Superior temporal gyrus (tissue), 1 donor: ENCODE results near the gene ARID3C.

Experiments
- DNase-seq: peaks from one replicate; pipeline ENCODE4 v3.0.0-alpha.2; 2016; ENCODE audit errors: extremely low spot score

ARID3C gene, protein sequence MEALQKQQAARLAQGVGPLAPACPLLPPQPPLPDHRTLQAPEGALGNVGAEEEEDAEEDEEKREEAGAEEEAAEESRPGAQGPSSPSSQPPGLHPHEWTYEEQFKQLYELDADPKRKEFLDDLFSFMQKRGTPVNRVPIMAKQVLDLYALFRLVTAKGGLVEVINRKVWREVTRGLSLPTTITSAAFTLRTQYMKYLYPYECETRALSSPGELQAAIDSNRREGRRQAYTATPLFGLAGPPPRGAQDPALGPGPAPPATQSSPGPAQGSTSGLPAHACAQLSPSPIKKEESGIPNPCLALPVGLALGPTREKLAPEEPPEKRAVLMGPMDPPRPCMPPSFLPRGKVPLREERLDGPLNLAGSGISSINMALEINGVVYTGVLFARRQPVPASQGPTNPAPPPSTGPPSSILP

DNA sequence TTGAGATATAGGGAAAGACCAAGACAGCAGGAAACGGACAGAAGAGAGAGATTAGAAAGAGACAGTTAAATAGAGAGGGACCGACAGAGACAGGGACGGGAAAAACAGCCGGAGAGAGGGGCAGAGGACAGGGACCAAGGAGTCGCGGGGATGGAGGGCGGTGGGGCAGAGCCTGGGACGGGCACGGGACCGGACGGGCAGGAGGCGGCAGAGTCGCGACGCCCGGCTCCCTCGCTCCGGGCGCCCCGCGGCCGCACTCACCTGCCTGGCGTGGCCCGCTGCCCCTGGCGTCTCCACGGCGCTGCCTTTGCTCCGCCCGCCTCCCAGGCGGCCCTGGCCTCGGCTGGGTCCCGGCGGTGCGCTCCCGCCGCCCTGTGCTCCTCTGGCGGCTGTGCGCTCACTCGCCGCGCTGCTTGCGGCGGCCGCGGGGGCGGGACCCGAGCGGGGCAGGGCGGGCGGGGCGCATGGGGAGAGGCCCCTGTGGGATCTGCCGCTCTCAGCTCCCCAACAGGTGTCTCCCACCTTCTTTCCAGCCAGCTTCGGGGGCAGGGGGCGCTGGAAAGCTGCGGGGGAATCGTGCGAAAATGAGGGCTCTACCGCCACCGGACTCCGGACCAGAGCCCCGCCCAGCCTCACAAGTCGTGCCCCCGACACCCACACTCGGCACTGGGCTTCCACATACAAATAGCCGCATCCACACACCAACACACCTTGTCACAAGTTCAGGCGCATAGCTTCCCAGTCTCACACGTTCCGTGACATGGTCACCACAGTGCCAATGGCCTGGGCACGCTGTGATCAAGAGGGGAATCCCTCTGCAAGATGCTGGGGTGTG lies at the start of gene ARID3C:
Gene ARID3C, minus strand, starts transcription at position 411 of the 835 bp plus-strand sequence. CDS start 1,052 bp downstream, outside the sequence.
- no peak for DNase-seq

DNA sequence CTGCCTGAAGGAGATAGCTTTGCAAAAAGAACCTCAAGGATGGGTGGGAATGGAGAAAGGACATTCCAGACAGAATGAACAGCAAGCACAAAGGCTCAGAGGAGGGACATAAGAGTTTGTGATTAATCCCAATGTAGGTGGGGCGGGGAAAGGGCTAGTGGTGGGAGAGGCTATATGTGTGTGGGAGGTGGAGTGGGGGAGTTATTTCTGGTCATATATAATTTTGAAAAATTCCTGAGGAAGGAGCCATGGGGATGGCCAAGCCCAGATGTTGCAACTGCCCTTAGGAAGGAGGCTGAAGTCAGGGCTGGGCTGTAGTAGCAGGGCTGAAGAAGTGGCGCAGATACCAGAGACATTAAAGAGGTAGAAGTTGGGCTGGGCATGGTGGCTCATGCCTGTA lies 47.0 kb upstream of the ARID3C start:
- no peak for DNase-seq

DNA sequence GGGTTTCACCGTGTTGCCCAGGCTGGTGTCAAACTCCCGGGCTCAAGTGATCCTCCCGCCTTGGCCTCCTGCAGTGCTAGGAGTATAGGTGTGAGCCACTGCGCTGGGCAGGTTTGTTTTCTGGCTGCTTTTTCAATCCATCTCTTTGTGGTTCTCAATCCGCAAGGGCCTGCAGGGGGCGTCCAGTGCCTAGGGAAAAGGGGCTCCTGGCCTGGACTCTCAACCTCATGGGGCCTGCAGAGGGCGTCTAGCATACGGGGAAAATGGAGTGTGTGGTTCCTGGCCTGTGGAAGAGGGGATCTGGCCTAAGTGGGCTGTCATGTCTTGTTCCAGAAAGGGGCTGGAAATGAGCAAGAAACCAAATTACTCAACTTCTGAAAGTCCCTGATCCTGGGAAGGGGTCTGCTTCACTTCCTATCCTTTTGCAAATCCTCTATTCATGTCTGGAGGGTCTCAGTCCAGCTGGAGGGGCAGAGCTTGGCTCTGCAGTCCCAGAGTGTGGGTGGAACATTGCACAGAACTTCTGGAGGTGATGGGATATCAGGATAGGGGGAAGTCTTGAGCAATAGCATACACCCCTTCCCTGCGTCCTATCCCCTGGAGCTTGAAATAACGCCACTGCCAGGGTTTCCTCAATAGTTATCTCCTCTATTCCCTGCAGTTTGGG lies 46.3 kb upstream of the ARID3C start:
- DNase-seq: peak; percentile 17

DNA sequence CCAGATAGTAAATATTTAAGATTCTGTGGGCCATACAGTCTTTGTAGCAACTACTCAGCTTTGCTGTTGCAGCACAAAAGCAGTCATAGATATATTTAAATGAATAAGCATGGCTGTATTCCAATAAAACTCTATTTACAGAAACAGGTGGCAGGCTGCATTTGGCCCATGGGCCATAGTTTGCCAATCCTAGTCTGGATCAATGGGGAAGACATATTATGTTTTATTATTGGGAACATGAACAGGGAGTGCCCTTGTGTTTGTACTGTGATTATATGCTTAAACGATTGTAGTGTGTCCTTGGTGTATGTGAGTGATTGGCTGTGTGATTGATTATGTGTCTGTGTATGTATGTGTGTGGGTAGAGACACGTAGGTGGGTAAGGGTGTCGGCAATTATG lies 45.6 kb upstream of the ARID3C start:
- DNase-seq: no peak

DNA sequence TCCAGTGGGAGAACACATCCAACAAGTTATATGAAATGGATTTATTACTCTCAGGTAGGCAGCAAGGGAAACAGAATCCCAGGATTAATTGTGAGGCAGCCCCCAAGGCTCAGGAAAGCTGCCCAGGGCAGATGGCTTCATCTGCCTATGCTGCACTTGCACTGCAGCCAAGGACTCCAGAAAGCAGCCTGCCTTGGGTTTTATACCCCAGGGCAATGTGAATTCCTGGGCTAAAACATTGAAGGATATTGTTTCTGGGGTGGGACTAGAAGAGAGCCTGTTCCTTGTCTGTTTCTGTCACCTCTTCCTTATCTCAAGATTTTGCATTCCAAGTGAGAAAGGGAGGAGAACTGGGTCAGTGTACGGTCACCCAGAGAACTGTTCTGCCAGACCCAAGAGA lies 42.4 kb upstream of the ARID3C start:
- no peak for DNase-seq

DNA sequence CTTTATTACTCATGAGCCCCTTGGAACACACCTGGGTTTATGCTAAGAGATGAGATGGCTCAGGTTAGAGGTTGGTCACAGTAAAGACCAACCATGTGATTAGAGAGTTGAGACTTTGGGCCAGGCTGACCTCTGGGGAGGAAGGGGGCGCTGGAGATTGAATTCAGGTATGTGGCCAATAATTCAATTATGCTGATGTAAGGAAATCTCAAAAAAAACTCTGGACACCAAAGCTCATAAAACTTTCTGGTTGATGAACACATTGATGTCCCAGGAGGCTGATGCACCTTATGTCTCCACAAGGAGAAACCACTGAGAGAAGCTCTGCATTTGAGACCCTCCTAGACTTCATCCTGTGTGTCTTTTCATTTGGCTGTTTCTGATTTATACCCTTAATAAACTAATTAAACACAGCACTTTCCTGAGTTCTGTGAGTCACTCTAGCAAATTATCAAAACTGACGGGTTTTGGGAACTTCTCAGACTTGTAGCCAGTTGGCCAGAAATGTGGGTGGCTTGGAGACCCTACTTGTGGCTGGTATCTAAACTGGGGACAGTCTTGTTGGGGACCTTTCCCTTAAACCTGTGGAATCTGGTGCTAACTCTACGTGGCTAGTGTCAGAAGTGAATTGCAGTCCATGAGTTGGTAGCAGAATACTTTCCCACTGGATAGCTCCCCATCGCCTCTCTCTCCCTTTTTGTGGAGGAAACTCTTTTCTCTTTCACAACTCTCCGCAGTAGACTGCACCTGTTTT lies 41.1 kb upstream of the ARID3C start:
- no peak for DNase-seq

DNA sequence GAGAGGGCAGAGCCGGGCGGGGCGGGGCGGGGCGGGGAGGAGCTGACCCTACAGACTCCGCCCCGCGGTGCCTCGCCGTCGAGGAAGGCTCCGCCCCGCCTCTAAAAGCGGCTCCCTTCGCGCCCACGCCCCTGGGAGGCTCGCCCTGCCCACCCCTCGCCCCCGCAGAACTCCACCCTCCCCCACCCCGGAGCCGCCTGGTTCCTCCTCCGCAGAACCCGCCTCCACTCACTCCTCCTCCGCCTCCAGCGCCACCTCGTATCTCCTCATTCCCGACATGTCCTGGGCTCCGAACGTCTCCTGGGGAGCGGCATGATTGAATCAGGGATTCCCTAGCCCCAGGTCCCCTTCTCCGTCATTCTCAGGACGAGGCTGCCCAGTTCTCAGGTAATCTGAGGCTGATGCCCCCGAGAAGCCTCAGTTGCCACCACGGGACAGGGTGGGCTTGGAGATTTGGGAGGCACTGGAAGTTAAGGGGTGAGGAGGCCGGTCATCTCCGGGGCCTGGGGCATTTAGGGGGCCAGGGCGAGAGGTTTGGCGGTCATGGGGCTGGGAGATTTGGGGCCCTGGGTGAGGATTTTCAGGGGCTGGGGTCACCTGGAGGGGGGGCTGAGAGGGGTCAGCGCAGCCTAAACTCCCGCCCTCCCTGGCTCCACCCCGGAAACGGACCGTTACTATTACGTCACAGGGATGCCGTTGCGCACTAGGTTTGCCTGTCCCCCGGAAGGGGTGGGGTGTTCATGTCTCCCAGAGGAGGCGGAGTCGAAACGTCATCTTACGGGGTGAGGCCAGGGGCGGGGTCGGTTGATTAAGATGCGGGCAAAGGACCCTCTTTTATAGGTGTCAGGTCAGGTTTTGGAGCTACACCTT lies 36.8 kb upstream of the ARID3C start:
- DNase-seq: peak; percentile 97

DNA sequence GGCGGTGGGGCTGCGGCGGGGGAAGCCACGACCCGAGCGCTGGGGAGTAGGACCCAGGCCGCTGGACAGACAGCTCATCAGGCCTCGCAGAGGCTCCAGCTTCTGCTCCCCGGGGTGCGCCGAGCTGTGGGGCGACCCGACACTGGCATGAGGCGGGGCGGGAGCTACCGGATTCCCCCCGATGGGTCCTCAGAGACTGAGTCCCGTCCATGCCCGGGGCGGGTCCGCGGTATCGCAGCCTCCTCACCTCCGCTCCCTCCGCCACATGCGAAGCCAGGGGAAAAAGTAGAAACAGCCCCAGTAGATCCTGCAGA lies 36.2 kb upstream of the ARID3C start:
- no peak for DNase-seq

DNA sequence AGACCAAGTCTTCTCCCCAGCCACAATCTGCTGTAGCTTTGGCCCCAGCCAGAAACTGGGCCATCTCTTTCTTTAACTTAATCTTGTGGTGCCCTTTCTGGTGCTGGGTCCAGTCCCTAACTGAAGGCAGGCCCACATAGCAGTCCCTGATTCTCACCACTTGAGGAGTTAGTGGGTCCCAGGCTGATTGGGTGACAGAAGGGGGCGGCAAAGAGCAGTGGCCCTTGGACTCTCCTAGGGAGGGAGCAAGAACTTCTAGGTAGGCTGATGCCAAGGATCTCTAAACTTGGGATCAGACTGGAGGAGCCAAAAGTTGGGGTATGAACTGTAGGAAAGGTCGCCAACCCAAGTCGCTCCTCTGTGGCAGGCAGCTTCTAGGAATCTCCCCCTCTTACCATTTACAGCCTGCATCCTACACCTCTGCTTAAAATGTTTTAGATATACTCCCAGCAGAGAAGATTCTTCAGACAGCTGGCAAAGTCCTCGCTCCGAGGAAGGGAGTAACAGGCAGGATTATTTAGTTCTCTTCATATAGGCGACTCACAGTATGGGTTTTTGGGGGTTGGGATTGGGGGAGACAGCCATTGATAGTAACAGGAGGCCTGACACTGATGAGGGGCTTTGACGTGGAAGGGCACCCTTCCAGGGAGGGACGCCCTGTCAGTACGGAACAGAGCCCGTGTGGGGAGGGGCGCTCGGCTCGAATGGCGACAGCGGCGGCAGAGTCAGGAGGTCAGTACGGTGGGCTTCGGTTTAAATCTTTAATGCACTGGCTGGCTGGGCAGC lies 35.6 kb upstream of the ARID3C start:
- DNase-seq: peak; percentile 80

DNA sequence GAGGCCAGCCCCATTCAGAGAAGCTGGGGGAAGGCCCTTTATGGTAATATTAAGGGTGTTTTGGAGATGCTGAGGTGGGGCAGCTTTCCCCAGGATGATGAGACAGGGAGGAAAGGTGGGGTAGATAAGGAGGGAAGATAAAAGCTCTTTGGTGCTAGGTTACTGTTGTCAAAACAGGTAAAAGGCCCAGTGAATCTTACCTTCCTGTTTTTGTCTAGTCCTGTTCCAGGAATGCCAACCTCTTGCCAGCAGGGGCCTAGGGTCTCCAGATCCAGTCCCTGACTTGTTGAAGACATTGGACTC lies 34.4 kb upstream of the ARID3C start:
- no peak for DNase-seq

DNA sequence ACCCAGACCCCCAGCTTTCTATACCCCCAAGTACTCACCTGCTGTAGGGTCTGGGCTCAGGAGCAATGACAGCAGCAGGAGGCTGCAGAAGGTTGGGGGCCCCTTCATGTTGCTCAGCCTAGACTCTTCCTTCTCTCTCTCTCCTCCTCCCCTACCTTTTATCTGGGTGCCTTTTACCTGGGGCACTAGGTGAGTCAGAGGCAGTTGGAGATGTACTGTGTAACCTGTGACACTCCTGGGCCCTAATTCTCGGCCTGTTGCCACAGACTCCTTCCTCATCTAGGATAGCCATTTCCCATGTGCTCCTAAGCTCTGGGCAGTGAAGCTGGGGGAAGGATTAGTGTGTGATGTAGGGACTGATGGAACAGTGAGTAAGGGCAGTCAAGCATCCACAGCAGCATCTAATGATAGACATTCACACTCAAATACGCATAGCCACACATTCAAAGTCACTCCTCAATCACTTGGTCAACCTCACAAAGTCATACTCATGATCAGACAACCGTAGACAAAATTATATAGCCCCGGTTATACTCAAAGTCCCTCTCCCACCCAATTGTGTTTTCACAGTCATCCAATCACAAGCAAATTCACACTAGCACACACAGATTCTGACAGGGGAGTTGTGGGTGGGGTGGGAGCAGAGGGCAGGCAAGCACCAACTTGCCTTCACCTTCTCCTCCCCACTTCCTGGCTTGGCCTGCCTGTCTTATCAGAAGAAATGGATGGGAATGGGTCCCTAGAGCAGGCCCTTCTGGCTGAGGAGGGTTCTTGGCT lies 33.8 kb upstream of the ARID3C start, which contains the start of gene CCL27:
Gene CCL27, minus strand, starts transcription at position 132 of the 777 bp plus-strand sequence. Its CDS starts 24 bp downstream, at position 108.
- DNase-seq: no peak

DNA sequence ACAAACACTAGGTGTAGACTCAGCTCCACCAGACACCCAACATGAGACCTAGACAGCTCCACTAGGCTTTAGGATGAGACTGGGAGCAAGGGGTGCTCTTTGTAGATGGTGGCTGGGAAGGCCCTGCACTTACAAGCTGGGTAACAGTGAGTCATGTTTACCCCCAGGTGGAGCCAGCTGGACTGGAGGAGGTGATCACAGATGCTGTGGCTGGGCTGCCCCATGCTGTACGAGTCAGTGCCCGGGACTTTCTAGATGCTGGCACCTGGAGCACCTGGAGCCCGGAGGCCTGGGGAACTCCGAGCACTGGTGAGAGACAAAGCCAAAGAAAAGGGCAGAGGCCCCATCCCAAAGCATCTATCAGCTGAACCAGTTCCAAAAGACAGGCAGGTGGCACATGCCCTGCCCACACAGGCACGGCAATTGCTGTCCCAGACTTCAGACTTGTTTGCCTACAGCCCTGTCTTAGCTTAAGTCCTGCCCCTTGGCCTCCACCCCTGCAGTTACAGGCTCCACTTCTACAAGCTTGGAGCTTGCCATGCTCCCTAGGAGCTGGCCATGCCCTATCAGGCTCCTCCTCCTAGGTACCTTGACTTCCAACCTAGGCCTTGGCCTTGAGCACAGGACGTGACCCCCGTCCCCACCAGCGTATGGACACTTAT lies 30.9 kb upstream of the ARID3C start:
- no peak for DNase-seq

DNA sequence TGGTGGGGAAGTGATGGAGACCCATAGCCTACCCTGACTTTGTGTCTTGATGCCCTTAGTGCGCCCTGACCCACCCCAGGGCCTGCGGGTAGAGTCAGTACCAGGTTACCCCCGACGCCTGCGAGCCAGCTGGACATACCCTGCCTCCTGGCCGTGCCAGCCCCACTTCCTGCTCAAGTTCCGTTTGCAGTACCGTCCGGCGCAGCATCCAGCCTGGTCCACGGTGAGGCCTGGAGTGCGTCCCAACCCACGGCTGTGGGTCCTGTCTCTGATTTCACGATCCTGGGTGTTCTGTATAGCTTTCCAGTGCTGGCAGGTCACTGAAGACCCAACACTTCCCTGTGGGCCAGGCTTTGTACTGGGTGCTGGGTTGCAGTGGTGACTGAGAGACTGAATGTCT lies 29.6 kb upstream of the ARID3C start:
- no peak for DNase-seq

DNA sequence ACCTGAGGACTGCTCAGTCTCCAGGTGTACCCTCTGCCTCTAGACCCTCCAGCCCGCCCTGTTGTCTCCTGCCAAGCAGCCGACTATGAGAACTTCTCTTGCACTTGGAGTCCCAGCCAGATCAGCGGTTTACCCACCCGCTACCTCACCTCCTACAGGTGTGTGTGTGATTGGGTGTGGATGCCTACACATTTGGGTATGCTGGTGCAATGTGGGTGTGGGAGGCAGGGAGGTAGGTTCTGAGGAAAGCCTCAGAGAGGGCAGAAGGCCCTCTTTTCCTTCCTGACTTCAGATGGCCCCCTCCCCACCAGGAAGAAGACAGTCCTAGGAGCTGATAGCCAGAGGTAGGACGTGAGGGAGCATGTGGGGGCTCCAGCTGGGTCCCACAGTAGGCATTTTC lies 28.1 kb upstream of the ARID3C start:
- DNase-seq: no peak

DNA sequence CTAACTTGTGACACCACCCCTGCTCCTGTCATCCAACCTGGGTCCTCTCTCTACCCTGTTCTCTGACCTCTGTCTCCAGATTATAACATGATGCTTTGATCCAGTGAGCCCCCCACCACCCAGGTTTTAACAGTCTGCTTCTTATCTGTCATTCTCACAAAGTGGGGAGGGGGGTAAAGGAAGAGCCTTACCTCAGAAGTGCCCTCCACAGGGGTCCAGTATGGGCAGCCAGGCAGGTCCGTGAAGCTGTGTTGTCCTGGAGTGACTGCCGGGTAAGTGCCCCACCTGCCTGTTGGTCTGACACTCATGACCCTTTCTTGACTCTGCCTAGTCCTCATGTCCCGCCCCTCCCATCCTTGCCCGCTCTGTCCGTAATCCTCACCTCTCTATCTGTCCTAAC lies 26.5 kb upstream of the ARID3C start:
- DNase-seq: no peak

DNA sequence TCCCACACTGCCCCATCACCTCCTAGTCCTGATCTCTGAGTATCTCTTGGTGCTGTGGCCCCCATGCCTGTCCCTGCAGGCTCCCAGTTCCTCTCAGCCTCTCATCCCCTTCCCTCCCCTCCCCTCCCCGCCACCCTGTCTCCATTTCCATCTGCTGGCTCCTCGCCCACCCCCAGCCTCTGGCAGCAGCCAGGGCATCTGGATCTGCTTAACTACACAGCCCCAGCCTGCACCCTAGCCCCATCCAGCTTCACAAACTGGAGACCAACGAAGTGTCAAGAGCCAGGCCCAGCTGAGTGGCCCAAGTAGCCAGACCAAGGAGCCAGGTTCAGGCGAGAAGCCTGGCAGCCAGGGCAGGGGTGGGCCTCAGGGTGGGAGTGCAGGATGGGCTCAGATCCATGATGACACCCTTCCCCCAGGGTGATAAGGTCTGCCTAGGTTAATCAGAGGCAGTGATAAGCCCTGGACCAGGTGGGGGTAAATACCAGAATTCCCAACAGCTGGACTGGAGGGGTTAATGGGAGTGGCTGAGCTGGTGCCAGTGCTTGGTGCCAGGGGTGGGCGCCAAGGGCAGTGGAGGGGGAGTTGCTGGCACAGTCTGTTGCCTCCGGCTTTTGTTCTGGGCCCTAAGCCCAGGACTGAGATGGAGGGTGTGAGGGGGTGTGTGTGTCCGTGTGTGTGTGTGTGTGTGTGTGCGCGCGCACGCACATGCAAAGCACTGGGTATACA lies 25.6 kb upstream of the ARID3C start:
- DNase-seq: peak; percentile 71

DNA sequence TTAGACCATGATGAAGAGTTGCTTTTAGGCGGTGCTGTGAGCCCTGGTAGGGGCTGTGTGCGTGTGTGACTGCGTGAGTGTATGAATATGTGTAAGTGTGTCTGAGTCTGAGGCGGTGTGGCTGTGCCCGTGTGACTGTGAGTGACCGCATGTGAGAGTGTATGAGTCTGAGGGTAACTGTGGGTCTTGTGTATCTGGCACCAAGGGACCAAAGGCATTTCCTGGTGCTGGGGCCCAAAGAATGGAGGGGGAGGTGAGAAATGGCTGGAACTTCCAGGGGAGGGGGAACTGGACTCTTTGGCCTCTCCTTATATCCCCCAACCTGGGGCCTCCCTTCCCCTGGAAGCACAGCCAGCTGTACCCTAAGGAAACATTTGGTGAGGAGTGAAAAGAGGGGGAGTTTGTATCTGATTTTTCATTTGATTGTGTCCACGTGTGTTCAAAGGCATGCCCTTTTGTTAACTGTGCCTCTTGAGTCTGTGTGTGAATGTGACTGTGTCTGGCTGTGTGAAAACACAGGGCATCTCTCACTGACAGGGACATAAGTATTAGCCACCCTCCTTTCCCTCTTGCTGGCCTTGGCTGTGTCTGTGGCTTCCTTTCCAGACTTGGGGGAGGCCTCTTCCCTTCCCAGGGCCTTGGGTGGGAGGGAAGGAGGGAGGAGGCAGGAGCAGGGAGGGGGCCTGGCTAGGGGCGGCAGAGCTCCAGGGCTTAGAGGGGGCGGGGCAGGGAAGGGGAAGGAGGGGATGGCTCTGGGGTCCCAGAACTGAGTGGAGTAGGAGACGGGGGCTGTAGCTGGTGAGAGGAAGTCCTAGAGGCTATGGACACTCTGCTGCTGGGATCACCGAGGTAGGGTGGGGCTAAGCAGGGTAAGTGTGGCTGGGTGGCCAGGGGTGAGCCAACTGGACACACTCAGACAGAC lies 24.5 kb upstream of the ARID3C start:
- no peak for DNase-seq
